Measurements from ENCODE around the gene PHLDA2.
"Not testable (repeated sequence)": the region's sequence is repeated elsewhere in the genome, so short reads cannot be mapped to it uniquely, and the experiment has no call there.

The PHLDA2 gene

GRCh38 chr11:2914455-2915195 is 14.6 kb downstream of the PHLDA2 start:
- DNase-seq (ENCODE audit: low spot score) = no peak

GRCh38 chr11:2913776-2914175 is 15.4 kb downstream of the PHLDA2 start:
- DNase-seq (ENCODE audit: low spot score) = no peak

- no peak for DNase-seq (ENCODE audit: low spot score)
Observed at GRCh38 chr11:2913019-2913431, 16.2 kb downstream of the PHLDA2 start.

DNA sequence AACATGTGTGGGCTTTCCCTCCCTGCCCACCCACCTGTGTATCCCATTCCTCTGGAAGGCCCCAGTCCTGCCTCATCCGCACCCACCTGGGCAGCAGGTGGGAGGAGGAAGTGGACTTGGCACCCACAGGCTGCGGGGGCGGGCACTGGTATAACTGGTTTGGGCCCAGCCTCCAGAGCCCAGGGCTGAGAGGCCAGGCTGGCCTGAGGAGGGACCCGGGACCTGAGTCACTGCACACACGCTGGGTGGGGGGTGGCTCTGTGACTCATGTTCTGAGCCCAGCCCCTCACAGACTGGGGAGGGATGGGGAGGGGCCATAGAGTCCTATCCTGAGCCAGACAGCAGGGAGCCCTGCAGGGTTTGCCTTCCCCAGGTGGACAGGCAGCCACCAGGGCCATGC is 16.7 kb downstream of the PHLDA2 start:
- no peak for DNase-seq (ENCODE audit: low spot score)

DNA sequence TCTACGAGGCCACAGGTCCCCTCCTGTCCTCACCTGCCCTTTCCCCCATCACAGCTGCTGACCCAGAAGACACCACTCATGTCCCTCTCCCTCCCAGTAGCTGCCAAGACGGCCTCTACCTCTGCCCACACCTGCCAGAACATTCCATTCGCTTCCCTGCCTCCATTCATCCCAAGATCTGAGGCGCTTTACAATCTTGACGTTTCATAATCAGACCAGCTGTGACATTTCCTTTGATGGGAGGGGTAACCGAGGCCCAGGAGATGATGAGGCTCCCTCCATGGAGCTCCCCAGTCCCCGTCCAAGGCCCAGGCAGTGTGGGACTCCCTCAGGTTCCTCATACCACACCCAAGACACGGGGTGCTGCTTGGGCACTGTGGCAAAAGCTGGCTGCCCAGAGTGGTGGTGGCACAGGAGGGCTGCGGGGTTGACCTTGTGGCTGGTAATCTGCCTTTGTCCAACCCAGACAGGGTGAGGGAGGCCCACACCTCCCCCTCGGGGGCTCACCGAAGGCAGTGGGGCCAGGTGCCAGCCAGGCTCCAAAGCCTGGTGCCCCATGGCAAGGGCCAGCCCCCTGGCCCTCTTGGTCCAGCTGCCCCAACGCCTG is 17.3 kb downstream of the PHLDA2 start:
- no peak for DNase-seq (ENCODE audit: low spot score)

- DNase-seq (ENCODE audit: low spot score) = no peak
Observed at GRCh38 chr11:2911088-2911784, 18.0 kb downstream of the PHLDA2 start.

- DNase-seq (ENCODE audit: low spot score) = no peak
Observed at GRCh38 chr11:2910401-2910955, 18.7 kb downstream of the PHLDA2 start.

- DNase-seq (ENCODE audit: low spot score) = no peak
Observed at GRCh38 chr11:2909133-2909902, 19.9 kb downstream of the PHLDA2 start.

DNA sequence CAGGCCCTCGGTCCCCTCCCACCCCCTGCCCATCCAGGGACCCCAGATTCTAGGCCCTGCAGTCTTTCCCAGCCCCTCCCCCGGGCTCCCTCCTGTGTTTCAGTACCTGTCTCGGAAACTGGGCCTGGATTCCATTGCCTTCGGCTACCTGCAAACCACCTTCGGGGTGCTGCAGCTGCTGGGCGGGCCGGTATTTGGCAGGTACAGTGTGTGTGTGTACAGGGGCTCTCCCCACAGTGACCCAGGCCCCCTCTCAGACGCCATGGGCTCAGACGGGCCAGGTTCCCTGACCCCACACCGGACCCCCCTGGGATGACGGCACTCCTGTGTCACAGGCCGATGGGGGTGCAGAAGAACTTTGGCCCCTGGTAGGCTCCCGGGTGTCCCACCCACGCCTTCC is 21.1 kb downstream of the PHLDA2 start:
- DNase-seq (ENCODE audit: low spot score) = no peak

DNA sequence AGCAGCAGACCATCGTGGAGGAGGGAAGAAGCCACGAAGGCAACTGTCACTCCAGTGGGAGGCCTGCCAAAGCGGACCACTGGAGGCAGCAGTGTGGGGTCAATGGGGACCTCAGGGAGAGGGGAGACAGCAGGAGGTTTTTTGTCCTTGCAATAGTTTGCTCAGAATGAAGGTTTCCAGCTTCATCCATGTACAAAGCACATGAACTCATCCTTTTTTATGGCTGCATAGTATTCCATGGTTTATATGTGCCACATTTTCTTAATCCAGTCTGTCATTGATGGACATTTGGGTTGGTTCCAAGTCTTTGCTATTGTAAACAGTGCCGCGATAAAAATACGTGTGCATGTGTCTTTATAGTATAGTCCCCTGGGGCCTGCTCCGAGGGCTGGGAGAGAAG is 23.9 kb downstream of the PHLDA2 start:
- not testable (repeated sequence) for DNase-seq (ENCODE audit: low spot score)

DNA sequence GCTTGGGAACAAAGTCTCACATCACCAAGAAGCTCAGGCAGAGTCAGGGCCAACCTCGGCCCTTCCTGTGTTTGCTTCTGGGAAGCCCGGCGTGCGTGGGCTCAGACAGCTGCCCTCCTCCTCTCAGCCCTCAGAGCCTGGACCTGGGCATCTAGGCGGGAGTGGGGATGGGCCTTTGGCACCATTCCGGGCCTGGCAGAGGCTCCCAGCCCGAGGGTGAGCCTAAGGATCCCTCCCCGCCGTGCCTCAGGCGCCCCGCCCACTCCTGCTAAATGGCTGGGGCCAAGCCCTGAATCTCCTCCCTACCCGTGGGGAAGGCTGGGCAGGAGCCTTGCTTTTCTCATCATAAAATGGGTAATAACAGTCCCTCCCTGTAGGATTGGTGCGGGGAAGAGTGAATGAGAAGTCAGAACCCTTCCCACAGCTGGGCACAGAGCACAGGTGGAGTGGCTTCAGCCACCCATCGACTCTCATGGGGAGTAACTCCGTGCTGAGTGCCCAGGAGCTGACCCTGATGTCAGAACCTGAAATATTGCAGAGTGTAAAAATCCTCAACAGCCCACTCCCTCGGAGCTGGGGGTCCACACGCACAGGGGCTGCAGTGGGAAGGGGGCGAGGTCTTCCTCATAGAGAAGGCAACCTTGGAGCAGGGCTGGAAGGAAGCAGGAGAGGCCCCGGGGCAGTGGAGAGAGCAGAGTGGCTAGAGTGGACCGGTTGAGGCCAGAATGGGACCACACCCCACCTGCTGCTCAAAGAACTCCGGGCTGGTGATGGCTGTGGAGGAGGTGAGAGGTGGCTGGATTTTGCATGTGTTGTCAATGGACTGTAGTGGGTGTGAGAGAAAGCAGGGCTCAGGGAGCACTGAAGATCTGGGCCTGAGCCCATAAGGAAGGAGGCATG is 24.8 kb downstream of the PHLDA2 start:
- no peak for DNase-seq (ENCODE audit: low spot score)

DNA sequence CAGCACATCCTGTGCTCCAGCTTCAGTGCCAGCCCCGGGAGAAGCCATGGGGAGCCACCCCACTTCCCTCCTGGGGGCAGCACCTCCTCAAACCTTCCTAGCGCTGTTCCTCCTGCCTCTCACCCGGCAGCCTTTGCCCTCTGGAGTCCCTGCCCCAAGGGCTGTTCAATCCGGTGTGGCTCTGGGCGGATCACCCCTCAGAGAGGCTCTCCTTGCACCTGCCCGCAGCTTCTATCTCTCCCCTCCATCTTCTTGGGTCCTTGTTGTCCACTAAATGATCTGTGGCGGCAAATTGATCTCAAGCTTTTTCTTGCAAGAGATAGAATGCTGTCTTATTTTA is 25.6 kb downstream of the PHLDA2 start:
- DNase-seq (ENCODE audit: low spot score) = no peak

DNA sequence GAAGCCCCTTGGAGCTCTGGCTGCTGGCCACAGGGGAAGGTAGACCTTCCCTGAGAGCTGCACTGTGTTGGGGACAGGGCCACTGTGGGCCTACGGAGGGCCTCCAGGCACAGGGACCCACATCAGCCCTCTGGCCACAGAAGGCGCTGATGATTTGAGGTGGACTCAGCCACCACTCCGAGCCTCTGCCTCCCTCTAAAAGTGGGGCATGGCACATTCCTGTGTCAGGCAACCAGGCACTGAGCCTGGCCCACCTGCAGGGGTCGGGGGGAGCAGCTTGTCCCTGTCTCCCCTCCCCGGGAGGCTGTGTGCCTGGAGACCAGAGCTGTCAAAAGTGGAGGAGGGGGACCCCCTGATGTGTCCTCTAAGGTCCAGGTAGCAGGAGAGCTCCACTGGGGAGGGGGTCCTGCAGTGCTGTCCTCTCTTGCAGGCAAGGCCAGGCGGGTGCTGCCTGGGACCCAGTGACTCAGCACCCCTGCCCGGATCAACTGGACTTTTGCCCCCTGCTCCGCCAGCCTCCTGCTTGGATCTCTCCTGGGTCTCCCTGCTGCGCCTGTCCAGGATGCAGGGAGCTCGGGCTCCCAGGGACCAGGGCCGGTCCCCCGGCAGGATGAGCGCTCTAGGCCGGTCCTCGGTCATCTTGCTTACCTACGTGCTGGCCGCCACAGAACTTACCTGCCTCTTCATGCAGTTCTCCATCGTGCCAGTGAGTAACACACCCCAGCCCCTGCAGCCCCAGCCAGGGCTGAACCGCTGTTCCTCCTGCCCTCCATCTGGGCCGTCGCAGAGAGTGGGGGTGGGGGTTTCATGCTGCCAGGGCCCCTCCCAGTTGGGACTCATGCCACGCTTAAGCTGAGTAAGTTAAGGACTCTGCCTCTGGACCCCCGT is 26.2 kb downstream of the PHLDA2 start:
- DNase-seq (ENCODE audit: low spot score) = no peak

GRCh38 chr11:2901854-2902783 is 27.1 kb downstream of the PHLDA2 start:
- DNase-seq (ENCODE audit: low spot score) = peak; percentile 78

GRCh38 chr11:2901196-2901796 is 27.9 kb downstream of the PHLDA2 start:
- no peak for DNase-seq (ENCODE audit: low spot score)

- DNase-seq (ENCODE audit: low spot score) = peak; percentile 44
Observed at GRCh38 chr11:2899080-2899783, 30.0 kb downstream of the PHLDA2 start.

DNA sequence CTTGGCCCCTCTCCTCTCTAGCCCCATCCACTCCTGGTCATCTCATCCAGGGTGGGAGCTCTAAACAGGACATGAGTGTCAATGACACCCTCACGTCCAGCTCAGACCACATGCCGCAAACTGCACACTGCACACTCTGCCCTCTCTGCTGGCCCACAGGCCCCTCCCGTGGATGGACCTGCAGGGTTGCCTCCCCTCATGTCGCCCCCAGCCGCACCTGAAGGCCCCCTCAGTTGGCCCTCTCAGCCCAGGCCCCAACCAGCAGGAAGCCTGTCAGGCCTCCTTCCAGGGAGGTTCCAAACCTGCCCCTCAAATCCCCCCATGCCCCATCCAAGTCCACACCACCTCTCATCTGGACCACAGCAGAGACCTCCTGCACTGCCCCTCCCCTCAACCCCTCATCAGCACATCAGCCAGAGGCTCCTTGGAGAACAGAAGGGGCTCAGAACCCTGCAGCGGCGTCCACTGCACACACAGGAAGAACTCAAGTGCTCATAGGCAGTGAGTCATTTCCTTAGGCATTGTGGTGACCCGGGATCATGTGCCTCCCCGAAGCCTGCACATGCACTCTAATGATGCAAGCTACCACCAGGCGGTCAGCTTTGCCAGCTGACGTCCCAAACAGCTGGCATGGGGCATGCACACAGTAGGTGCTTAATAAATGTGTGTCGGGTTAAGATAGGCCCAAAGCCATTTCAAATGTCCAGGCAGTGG is 30.7 kb downstream of the PHLDA2 start:
- no peak for DNase-seq (ENCODE audit: low spot score)

Measured in pons (tissue), 1 donor.